Keratinocyte (primary cell): Measurements from ENCODE around the gene PRR5. TPM values are rescaled to one million over a fixed set of nuclear protein-coding genes. Genes with fewer than 3 reads are reported as not detected.

Experiments used
- DNase-seq: peaks from one replicate; pipeline ENCODE4 v3.0.0-alpha.2; 2011; ENCODE audit warnings: low read depth, missing footprints, low spot score
- FAIRE-seq: peaks from 2 replicates; lab custom pipeline; 2011; peaks lifted over from hg19 to GRCh38; lab: Jason Lieb, UNC
- H2AFZ ChIP-seq: 2 replicates; pipeline ENCODE4 v1.6.0; 2012; ENCODE audit warnings: low read length, control low read depth, inconsistent platforms; ENCODE audit not compliant: control insufficient read depth
- H3K27ac ChIP-seq: 2 replicates; pipeline ENCODE4 v1.5.1; 2011; ENCODE audit warnings: low read length; ENCODE audit not compliant: control insufficient read depth, insufficient read depth
- H3K27me3 ChIP-seq: 3 replicates; pipeline ENCODE4 v1.6.0; 2011; ENCODE audit warnings: low read length; ENCODE audit not compliant: control insufficient read depth, insufficient read depth; ENCODE audit errors: extremely low read depth
- H3K36me3 ChIP-seq, 2 experiments: 2 replicates in 1 of 2; 3 replicates in 1 of 2; pipeline ENCODE4 v1.5.1; 2011; ENCODE audit warnings: low read length in 2 of 2, mild to moderate bottlenecking in 1 of 2; ENCODE audit not compliant: control insufficient read depth in 2 of 2, insufficient read depth in 2 of 2; ENCODE audit errors: extremely low read depth in 1 of 2
- H3K4me1 ChIP-seq: 3 replicates; pipeline ENCODE4 v1.5.1; 2011; ENCODE audit warnings: low read length; ENCODE audit not compliant: control insufficient read depth, insufficient read depth; ENCODE audit errors: extremely low read depth
- H3K4me2 ChIP-seq: 3 replicates; pipeline ENCODE4 v1.6.0; 2011; ENCODE audit warnings: low read depth, low read length; ENCODE audit not compliant: control insufficient read depth, insufficient read depth; ENCODE audit errors: extremely low read depth
- H3K4me3 ChIP-seq, 3 experiments: fragments of 200-600 bp in 1 of 3; sonication (generic) in 1 of 3; 2 replicates in 2 of 3; 3 replicates in 1 of 3; pipeline ENCODE4 v1.5.1; 2011 to 2016; ENCODE audit warnings: low read length in 3 of 3, mild to moderate bottlenecking in 3 of 3, control low read depth in 2 of 3, inconsistent platforms in 1 of 3, low read depth in 1 of 3, mixed read lengths in 1 of 3, mixed run types in 1 of 3, moderate library complexity in 1 of 3; ENCODE audit not compliant: control insufficient read depth in 2 of 3, insufficient read depth in 2 of 3; ENCODE audit errors: extremely low read depth in 1 of 3
- H3K79me2 ChIP-seq: 2 replicates; pipeline ENCODE4 v1.6.0; 2012; ENCODE audit warnings: low read length; ENCODE audit not compliant: control insufficient read depth, insufficient read depth
- H3K9ac ChIP-seq: 3 replicates; pipeline ENCODE4 v1.6.0; 2011; ENCODE audit warnings: low read length; ENCODE audit not compliant: control insufficient read depth, insufficient read depth; ENCODE audit errors: extremely low read depth
- H3K9me1 ChIP-seq: 3 replicates; pipeline ENCODE4 v1.6.0; 2011; ENCODE audit warnings: low read length; ENCODE audit not compliant: control insufficient read depth, insufficient read depth; ENCODE audit errors: extremely low read depth
- H3K9me3 ChIP-seq: 2 replicates; pipeline ENCODE4 v1.5.1; 2012; ENCODE audit warnings: low read depth, low read length; ENCODE audit not compliant: control insufficient read depth
- H4K20me1 ChIP-seq: 3 replicates; pipeline ENCODE4 v1.6.0; 2011; ENCODE audit warnings: low read length; ENCODE audit not compliant: control insufficient read depth, insufficient read depth; ENCODE audit errors: extremely low read depth
- EZH2 ChIP-seq: IDR thresholded peaks from one replicate; pipeline ENCODE4 v1.6.1; 2012; ENCODE audit warnings: inconsistent platforms, mild to moderate bottlenecking, low read length, moderate library complexity
- dilution Hi-C: fragments of 300-500 bp; cut with MboI; formaldehyde crosslinking; loops from one replicate; pipeline ENCODE4 v1.7.0; 2020; ENCODE audit warnings: low sequenced_read_pairs; ENCODE audit not compliant: extremely low pct_ligation_motif_present
- polyA plus RNA-seq, 5 experiments: library from polyadenylated mRNA; depleted of rRNA in 3 of 5; stranded (reverse) in 3 of 5; stranded (forward) in 1 of 5; unstranded in 1 of 5; fragments of >200 nt; gene quantifications; 1 replicate in 1 of 5; 2 replicates in 3 of 5; 3 replicates in 1 of 5; pipeline versions ENCODE4 v1.2.1 to v1.2.3, GENCODE V29; 2011 to 2012; ENCODE audit warnings: missing spikeins in 2 of 5, low read depth in 1 of 5, low replicate concordance in 1 of 5
- TF ChIP-seq, protein P1 (sequence below), 3 experiments: IDR thresholded peaks in 1 of 3; conservative IDR thresholded peaks in 1 of 3; optimal IDR thresholded peaks in 1 of 3; 2 replicates in 2 of 3; 3 replicates in 1 of 3; pipeline versions ENCODE3 to v1.5.1; 2011; ENCODE audit warnings: low read length in 3 of 3, mild to moderate bottlenecking in 3 of 3, moderate library complexity in 2 of 3, control low read depth in 1 of 3, inconsistent platforms in 1 of 3; ENCODE audit not compliant: insufficient read depth in 2 of 3; ENCODE audit errors: extremely low read depth in 1 of 3

The PRR5 gene
- polyA plus RNA-seq, 1 donor (not counting 4 experiments of a cell fraction or from before 2014, with no cell fraction given): 9.1 TPM

DNA sequence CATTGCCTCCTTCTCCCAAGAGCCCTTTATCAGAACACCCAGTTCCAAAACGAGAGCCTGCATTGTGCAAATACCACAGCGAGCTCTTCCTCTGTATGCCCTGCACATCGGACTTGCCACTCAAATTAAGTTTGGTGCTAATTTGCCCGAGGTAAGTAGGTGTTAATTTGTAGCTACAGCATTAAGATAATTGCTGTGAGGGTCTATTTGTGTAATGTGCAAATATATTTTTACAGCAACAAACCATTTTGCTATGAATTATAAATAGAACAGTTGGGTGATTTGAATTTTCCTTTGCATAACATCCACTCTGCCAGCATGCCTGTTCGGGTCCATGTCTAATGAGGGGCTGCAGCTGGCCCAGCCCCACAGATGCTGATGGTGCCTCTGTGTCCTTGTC, 58.5 kb downstream of the PRR5 start:
- TF ChIP-seq, protein P1, sequence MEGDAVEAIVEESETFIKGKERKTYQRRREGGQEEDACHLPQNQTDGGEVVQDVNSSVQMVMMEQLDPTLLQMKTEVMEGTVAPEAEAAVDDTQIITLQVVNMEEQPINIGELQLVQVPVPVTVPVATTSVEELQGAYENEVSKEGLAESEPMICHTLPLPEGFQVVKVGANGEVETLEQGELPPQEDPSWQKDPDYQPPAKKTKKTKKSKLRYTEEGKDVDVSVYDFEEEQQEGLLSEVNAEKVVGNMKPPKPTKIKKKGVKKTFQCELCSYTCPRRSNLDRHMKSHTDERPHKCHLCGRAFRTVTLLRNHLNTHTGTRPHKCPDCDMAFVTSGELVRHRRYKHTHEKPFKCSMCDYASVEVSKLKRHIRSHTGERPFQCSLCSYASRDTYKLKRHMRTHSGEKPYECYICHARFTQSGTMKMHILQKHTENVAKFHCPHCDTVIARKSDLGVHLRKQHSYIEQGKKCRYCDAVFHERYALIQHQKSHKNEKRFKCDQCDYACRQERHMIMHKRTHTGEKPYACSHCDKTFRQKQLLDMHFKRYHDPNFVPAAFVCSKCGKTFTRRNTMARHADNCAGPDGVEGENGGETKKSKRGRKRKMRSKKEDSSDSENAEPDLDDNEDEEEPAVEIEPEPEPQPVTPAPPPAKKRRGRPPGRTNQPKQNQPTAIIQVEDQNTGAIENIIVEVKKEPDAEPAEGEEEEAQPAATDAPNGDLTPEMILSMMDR (optimal IDR thresholded peaks at IDR 0.05 in 1 of 3, IDR thresholded peaks at IDR 0.05 in 1 of 3, conservative IDR thresholded peaks at IDR 0.05 in 1 of 3; ENCODE audit: extremely low read depth in 1 of 3, insufficient read depth in 2 of 3, low read length in 3 of 3): no peak
- TF ChIP-seq EZH2: no peak
- dilution Hi-C loops: no loop called here
- Histone ChIP-seq H3K27ac (no peak overlapping the region), H4K20me1 (peaks cover 24% of the 10 kb centered on the region), H3K9me3 (no peaks in the 10 kb centered on the region), H3K27me3 (no peaks in the 10 kb centered on the region), H3K4me1 (peaks cover 21% of the 10 kb centered on the region), H3K79me2 (peaks cover 61% of the 10 kb centered on the region), H2AFZ (no peak overlapping the region), H3K9ac (no peak overlapping the region), H3K36me3 (peaks cover 5 to 12% of the 10 kb centered on the region in 2 experiments), H3K4me2 (no peak overlapping the region), H3K4me3 (no peak overlapping the region), H3K9me1 (peaks cover 7% of the 10 kb centered on the region)
- DNase-seq (no peak), FAIRE-seq (no peak)

DNA sequence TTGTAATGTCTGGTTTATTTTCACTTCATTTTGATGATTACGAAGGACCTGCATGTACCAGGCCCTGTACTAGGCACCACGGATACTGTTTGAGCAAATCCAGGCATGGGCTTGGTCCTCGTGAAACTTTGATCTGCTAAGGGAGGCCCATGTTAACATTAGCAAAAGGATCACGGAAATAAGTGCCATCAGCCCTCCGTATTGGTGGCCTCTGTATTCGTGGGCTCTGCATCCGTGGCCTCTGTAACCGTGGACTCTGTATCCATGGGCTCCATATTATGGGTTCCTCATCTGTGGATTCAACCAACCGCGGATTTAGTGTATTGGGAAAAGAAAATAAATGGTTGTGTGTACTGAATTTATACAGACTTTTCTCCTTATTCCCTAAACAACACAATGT, 59.0 kb downstream of the PRR5 start:
- Histone ChIP-seq H3K9ac (no peak overlapping the region), H3K36me3 (peaks cover 5 to 12% of the 10 kb centered on the region in 2 experiments), H3K4me1 (peaks cover 16% of the 10 kb centered on the region), H2AFZ (no peak overlapping the region), H3K27ac (no peak overlapping the region), H3K27me3 (no peaks in the 10 kb centered on the region), H3K79me2 (peaks cover 62% of the 10 kb centered on the region), H3K9me1 (peaks cover 3% of the 10 kb centered on the region), H4K20me1 (peaks cover 20% of the 10 kb centered on the region), H3K9me3 (no peaks in the 10 kb centered on the region), H3K4me3 (no peak overlapping the region), H3K4me2 (no peak overlapping the region)
- dilution Hi-C loops: no loop called here
- DNase-seq (no peak), FAIRE-seq (no peak)
- TF ChIP-seq EZH2: no peak
- TF ChIP-seq, protein P1 (optimal IDR thresholded peaks at IDR 0.05 in 1 of 3, IDR thresholded peaks at IDR 0.05 in 1 of 3, conservative IDR thresholded peaks at IDR 0.05 in 1 of 3; ENCODE audit: extremely low read depth in 1 of 3, insufficient read depth in 2 of 3, low read length in 3 of 3): no peak
